GM06990 (cell line): ENCODE measurements around the gene RELL1.

Experiments used
- DNase-seq: peaks from one replicate; pipeline ENCODE4 v3.0.0-alpha.2; 2011; ENCODE audit not compliant: insufficient read length; ENCODE audit errors: extremely low read depth
- H3K27me3 ChIP-seq: replicated peaks from 2 replicates; pipeline ENCODE4 v1.6.0; 2011; ENCODE audit warnings: low read length; ENCODE audit not compliant: control insufficient read depth, insufficient read depth
- H3K36me3 ChIP-seq: 2 replicates; pipeline ENCODE4 v1.5.1; 2011; ENCODE audit warnings: low read length; ENCODE audit not compliant: control insufficient read depth, insufficient read depth
- H3K4me3 ChIP-seq: replicated peaks from 2 replicates; pipeline ENCODE4 v1.5.1; 2011; ENCODE audit warnings: low read depth, mild to moderate bottlenecking, control low read depth, low read length
- TF ChIP-seq, protein P1 (sequence below): IDR thresholded peaks from 2 replicates; pipeline ENCODE4 v1.5.1; 2011; ENCODE audit warnings: low read length, control low read depth, mild to moderate bottlenecking, inconsistent platforms; ENCODE audit not compliant: insufficient read depth, poor library complexity, severe bottlenecking

RELL1 gene

DNA sequence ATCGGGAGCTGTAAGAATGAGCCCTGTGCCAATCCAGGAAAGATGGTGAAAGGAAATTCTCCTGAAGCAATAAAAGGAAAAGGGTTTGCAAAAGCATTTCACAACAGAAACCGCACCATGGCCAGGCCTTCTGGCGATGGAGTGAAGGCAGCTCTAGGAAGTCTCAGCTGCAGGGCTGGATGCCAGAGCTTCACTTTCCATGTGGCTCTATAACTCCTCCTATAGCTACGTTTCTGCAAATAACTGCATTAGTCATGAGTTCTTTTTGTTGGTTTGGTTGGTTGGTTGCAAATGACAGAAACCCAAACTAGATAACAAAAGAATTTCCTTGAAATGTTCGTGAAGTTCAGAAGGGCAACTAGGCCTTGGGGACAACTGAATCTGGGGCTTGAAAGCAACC, 84.6 kb downstream of the RELL1 start:
- TF ChIP-seq, protein P1, sequence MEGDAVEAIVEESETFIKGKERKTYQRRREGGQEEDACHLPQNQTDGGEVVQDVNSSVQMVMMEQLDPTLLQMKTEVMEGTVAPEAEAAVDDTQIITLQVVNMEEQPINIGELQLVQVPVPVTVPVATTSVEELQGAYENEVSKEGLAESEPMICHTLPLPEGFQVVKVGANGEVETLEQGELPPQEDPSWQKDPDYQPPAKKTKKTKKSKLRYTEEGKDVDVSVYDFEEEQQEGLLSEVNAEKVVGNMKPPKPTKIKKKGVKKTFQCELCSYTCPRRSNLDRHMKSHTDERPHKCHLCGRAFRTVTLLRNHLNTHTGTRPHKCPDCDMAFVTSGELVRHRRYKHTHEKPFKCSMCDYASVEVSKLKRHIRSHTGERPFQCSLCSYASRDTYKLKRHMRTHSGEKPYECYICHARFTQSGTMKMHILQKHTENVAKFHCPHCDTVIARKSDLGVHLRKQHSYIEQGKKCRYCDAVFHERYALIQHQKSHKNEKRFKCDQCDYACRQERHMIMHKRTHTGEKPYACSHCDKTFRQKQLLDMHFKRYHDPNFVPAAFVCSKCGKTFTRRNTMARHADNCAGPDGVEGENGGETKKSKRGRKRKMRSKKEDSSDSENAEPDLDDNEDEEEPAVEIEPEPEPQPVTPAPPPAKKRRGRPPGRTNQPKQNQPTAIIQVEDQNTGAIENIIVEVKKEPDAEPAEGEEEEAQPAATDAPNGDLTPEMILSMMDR, result no peak
- Histone ChIP-seq H3K27me3 (no peaks in the 10 kb centered on the region), H3K4me3 (no peak overlapping the region), H3K36me3 (no peaks in the 10 kb centered on the region)
- DNase-seq, result no peak

DNA sequence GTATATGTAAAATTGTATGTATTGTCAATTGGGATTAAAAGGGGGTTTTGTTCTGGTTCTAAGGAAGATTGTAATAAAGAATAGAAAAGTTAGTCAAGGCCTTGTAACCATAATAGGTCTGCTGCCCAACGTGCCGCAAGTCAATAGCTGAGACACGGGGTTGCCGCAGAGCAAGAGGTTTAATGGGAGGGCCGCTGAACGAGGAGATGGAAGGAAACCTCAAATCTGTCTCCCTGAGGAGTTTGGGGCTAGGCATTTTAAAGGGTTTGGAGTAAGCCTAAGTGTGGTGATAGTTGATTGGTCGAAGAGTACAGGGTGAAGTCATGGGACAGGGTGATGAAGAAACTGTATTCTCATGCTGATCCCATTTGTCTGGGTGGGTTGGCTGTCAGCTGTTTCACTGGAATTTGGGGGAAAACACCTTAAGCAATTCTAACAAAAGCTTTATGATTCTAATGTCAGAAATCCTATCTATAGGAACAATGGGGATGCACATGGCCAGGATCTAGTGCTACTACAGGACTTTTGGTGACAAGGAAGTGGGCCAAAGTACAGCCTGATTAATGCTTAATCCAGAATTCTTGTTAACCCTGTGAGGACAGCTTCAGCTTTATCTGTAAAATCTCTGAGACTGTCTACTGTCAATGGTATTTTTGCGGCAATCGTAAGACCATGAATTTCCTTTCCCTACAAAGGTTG, 86.9 kb downstream of the RELL1 start:
- TF ChIP-seq, protein P1, result no peak
- Histone ChIP-seq H3K36me3 (no peaks in the 10 kb centered on the region), H3K27me3 (no peaks in the 10 kb centered on the region), H3K4me3 (no peak overlapping the region)
- DNase-seq, result no peak

DNA sequence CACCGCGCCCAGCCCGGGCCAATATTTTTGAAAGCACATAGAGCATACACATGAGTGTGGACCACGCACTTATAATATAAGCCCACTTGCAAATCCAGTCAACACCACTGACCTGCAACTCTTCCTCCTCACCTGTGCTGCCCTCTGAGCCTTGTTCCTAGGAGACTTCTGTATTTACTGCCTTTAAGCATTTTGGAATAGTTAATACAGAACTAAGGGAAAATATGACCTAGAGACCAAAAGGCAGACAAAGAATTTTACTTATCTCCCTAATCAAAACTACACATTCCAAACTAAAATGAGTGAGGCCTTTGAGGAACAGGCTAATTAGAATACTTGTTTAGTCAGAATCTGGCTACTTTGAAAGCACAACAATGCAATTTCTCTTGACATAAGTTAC, 89.1 kb downstream of the RELL1 start:
- no peak overlapping the region for H3K4me3 ChIP-seq
- TF ChIP-seq, protein P1, result no peak
- no peaks in the 10 kb centered on the region for H3K36me3 ChIP-seq
- H3K27me3 ChIP-seq, result no peaks in the 10 kb centered on the region
- DNase-seq, result no peak

DNA sequence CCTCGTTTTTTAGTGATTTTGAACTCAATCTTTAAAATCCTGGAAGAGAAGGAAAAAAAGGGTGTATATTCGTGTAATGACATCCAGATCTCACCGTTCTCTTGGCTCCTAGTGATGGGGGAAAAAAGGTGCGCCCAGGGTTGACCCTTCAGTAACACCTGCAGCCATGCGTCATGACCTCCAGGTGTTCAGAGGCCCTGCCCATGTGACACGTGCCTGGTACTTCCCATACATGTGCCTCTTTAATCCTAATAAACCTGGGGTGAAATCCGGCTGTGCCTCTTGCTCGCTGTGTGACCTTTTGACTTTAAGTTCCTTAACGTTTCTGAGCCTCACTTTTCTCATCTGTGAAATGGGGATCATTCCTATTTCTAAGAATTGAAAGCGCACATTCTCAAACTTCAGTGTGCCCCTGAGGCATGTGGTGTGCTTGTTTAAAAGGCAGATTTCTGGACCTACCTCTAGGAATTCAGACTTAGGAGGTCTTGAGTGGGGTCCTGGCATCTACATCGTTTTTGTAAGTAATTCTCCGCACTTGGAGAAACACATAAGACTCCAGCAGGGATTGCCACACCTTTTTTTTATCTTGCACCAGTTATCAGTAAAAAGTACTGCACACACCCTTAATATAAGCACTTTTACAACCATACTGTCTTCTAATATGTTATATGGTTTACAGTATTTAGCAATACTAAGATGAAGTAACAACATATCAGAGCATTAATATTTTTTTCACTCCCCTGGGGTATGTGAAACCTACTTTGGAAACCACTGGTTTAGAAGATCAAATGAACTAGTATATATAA, 90.1 kb downstream of the RELL1 start:
- DNase-seq, result no peak
- Histone ChIP-seq H3K36me3 (no peaks in the 10 kb centered on the region), H3K27me3 (no peaks in the 10 kb centered on the region), H3K4me3 (no peak overlapping the region)
- TF ChIP-seq, protein P1, result no peak

DNA sequence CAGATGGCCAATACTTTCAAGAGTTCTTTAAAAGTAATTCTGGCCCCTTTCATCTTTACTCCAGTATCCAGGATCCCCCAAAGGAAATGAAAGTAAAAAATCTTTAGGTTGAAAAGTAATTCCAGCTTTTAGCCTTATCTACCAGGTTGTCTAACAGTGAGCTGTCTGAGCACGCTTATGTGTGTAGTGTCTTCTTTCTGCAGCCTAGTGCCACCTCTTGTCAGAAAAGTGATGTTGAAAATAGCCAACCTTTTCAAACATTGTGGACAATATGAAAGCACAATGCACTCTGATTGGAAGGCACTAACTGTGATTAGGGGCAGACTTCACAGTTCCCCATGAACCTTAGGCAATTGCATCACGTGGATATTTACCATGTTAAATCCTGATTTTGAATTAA, 92.1 kb downstream of the RELL1 start:
- no peak overlapping the region for H3K4me3 ChIP-seq
- no peak for DNase-seq
- no peaks in the 10 kb centered on the region for H3K36me3 ChIP-seq
- H3K27me3 ChIP-seq, result no peaks in the 10 kb centered on the region
- TF ChIP-seq, protein P1, result no peak
